Measurements from ENCODE around the gene MAPK14. TPM values are rescaled to one million over a fixed set of nuclear protein-coding genes. Genes with fewer than 3 reads are reported as not detected.
"Not testable (repeated sequence)": the region's sequence is repeated elsewhere in the genome, so short reads cannot be mapped to it uniquely, and the experiment has no call there.

MAPK14 gene
- total RNA-seq, 1 donor from 2014 or later, result 41.3 TPM

DNA sequence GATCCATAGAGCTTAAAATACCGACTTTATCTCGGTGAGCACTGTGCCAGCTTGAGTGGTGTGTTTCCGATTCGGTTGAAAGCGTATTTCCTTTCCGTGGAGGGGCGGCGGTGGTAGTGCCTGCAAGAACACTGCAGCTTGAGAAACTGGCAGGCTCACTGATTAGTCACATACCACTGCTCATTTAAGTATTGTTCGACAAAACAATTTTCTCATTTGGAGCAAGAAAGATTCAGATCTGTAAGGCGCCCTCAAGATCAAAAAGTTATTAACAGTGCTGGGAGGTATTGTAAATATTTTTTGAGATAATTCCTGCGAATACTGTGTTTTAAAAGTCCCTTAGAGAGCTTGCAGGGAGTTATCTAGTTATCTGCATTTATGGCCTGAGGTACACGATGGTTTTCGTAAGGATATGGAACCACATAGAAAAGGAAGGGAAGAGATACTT, 1.3 kb downstream of the MAPK14 start:
- H3K9me3 Mint-ChIP-seq (ENCODE audit: unreplicated experiment), result peaks cover 4% of the 10 kb centered on the region
- H3K4me3 ChIP-seq (ENCODE audit: insufficient read depth, low read depth, low read length), result peak overlapping the region; percentile 85
- peak overlapping the region; percentile 84 for H3K27ac Mint-ChIP-seq (ENCODE audit: unreplicated experiment)
- peaks cover 4% of the 10 kb centered on the region for H3K4me1 ChIP-seq (ENCODE audit: insufficient read depth, low read length)
- DNase-seq (ENCODE audit: low read depth), result peak; percentile 80
- H3K4me1 Mint-ChIP-seq (ENCODE audit: low read depth, unreplicated experiment), result peaks cover 36% of the 10 kb centered on the region
- H3K9ac ChIP-seq (ENCODE audit: low read length), result peak overlapping the region; percentile 90
- peak overlapping the region; percentile 97 for H3K4me3 Mint-ChIP-seq (ENCODE audit: unreplicated experiment)
- H2AFZ ChIP-seq (ENCODE audit: low read depth, low read length), result peak overlapping the region; percentile 91
- peak overlapping the region; percentile 95 for H3K4me2 ChIP-seq (ENCODE audit: low read length)
- H3K36me3 Mint-ChIP-seq (ENCODE audit: low read depth, unreplicated experiment), result peaks cover 2% of the 10 kb centered on the region
- FAIRE-seq, result peak; percentile 20
- no peak for TF ChIP-seq EZH2 (IDR thresholded peaks at IDR 0.05; ENCODE audit: insufficient read depth, low read length)
- TF ChIP-seq, protein P1, sequence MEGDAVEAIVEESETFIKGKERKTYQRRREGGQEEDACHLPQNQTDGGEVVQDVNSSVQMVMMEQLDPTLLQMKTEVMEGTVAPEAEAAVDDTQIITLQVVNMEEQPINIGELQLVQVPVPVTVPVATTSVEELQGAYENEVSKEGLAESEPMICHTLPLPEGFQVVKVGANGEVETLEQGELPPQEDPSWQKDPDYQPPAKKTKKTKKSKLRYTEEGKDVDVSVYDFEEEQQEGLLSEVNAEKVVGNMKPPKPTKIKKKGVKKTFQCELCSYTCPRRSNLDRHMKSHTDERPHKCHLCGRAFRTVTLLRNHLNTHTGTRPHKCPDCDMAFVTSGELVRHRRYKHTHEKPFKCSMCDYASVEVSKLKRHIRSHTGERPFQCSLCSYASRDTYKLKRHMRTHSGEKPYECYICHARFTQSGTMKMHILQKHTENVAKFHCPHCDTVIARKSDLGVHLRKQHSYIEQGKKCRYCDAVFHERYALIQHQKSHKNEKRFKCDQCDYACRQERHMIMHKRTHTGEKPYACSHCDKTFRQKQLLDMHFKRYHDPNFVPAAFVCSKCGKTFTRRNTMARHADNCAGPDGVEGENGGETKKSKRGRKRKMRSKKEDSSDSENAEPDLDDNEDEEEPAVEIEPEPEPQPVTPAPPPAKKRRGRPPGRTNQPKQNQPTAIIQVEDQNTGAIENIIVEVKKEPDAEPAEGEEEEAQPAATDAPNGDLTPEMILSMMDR (IDR thresholded peaks at IDR 0.05; ENCODE audit: insufficient read depth, low read depth, low read length), result no peak
- no peaks in the 10 kb centered on the region for H3K9me3 ChIP-seq (ENCODE audit: insufficient read depth, low read depth, low read length)
- no peaks in the 10 kb centered on the region for H3K36me3 ChIP-seq (ENCODE audit: insufficient read depth, low read length)
- peaks cover 45% of the 10 kb centered on the region for H4K20me1 ChIP-seq (ENCODE audit: insufficient read depth, low read length)
- H3K79me2 ChIP-seq (ENCODE audit: insufficient read depth, low read length), result peaks cover 63% of the 10 kb centered on the region
- peak overlapping the region; percentile 73 for H3K27ac ChIP-seq (ENCODE audit: low read depth, low read length)
- no peaks in the 10 kb centered on the region for H3K27me3 ChIP-seq (ENCODE audit: insufficient read depth, low read length)
- H3K27me3 Mint-ChIP-seq (ENCODE audit: low read depth, unreplicated experiment), result peaks cover 7% of the 10 kb centered on the region

DNA sequence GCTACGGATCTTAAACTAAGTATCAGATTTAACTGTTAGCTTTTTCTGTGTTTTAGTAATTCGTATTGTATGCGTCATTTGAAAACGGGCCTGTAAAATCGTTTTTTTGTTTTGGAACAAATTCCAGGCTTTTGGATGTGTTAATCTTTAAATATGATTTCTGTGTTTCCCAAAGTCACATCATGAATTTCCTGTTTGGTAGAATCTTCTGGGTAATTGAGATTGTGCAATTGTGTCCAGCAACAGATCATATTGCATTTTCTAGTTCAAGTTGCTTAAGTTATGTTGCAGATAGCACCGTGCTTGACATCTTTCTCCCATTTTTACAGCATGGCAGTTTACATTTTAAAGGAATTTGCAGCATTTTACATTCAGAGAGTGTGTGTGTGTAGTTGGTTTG, 1.9 kb downstream of the MAPK14 start:
- H3K4me2 ChIP-seq (ENCODE audit: low read length), result peak overlapping the region; percentile 95
- H3K27ac ChIP-seq (ENCODE audit: low read depth, low read length), result peak overlapping the region; percentile 73
- Mint-ChIP-seq H3K27ac (ENCODE audit: unreplicated experiment) (peak overlapping the region; percentile 1), H3K4me1 (ENCODE audit: low read depth, unreplicated experiment) (peaks cover 40% of the 10 kb centered on the region), H3K4me3 (ENCODE audit: unreplicated experiment) (peak overlapping the region; percentile 97), H3K36me3 (ENCODE audit: low read depth, unreplicated experiment) (peaks cover 2% of the 10 kb centered on the region), H3K9me3 (ENCODE audit: unreplicated experiment) (peaks cover 4% of the 10 kb centered on the region), H3K27me3 (ENCODE audit: low read depth, unreplicated experiment) (peaks cover 4% of the 10 kb centered on the region)
- H3K27me3 ChIP-seq (ENCODE audit: insufficient read depth, low read length), result no peaks in the 10 kb centered on the region
- peak overlapping the region; percentile 90 for H3K9ac ChIP-seq (ENCODE audit: low read length)
- H3K79me2 ChIP-seq (ENCODE audit: insufficient read depth, low read length), result peaks cover 68% of the 10 kb centered on the region
- H3K36me3 ChIP-seq (ENCODE audit: insufficient read depth, low read length), result no peaks in the 10 kb centered on the region
- peaks cover 51% of the 10 kb centered on the region for H4K20me1 ChIP-seq (ENCODE audit: insufficient read depth, low read length)
- FAIRE-seq, result no peak
- no peaks in the 10 kb centered on the region for H3K9me3 ChIP-seq (ENCODE audit: insufficient read depth, low read depth, low read length)
- DNase-seq (ENCODE audit: low read depth), result peak; percentile 51
- TF ChIP-seq, protein P1 (IDR thresholded peaks at IDR 0.05; ENCODE audit: insufficient read depth, low read depth, low read length), result no peak
- TF ChIP-seq EZH2 (IDR thresholded peaks at IDR 0.05; ENCODE audit: insufficient read depth, low read length), result no peak
- no peak overlapping the region for H2AFZ ChIP-seq (ENCODE audit: low read depth, low read length)
- H3K4me1 ChIP-seq (ENCODE audit: insufficient read depth, low read length), result peaks cover 4% of the 10 kb centered on the region
- peak overlapping the region; percentile 85 for H3K4me3 ChIP-seq (ENCODE audit: insufficient read depth, low read depth, low read length)

GRCh38 chr6:36032261-36032660, 4.7 kb downstream of the MAPK14 start:
- Histone ChIP-seq H3K27me3 (ENCODE audit: insufficient read depth, low read length) (no peaks in the 10 kb centered on the region), H3K4me3 (ENCODE audit: insufficient read depth, low read depth, low read length) (no peak overlapping the region), H3K36me3 (ENCODE audit: insufficient read depth, low read length) (no peaks in the 10 kb centered on the region), H2AFZ (ENCODE audit: low read depth, low read length) (no peak overlapping the region), H4K20me1 (ENCODE audit: insufficient read depth, low read length) (peaks cover 77% of the 10 kb centered on the region), H3K4me1 (ENCODE audit: insufficient read depth, low read length) (peaks cover 2% of the 10 kb centered on the region), H3K79me2 (ENCODE audit: insufficient read depth, low read length) (peaks cover 95% of the 10 kb centered on the region), H3K4me2 (ENCODE audit: low read length) (no peak overlapping the region), H3K9me3 (ENCODE audit: insufficient read depth, low read depth, low read length) (no peaks in the 10 kb centered on the region), H3K27ac (ENCODE audit: low read depth, low read length) (no peak overlapping the region), H3K9ac (ENCODE audit: low read length) (no peak overlapping the region)
- Mint-ChIP-seq H3K27me3 (ENCODE audit: low read depth, unreplicated experiment) (no peaks in the 10 kb centered on the region), H3K9me3 (ENCODE audit: unreplicated experiment) (no peaks in the 10 kb centered on the region), H3K27ac (ENCODE audit: unreplicated experiment) (no peak overlapping the region), H3K4me3 (ENCODE audit: unreplicated experiment) (peak overlapping the region; percentile 37), H3K36me3 (ENCODE audit: low read depth, unreplicated experiment) (peaks cover 2% of the 10 kb centered on the region), H3K4me1 (ENCODE audit: low read depth, unreplicated experiment) (peaks cover 26% of the 10 kb centered on the region)
- FAIRE-seq (no peak), DNase-seq (ENCODE audit: low read depth) (no peak)
- no peak for TF ChIP-seq EZH2 (IDR thresholded peaks at IDR 0.05; ENCODE audit: insufficient read depth, low read length)

GRCh38 chr6:36033144-36033543, 5.5 kb downstream of the MAPK14 start:
- DNase-seq (ENCODE audit: low read depth); H3K27me3 Mint-ChIP-seq (ENCODE audit: low read depth, unreplicated experiment); H3K4me1 ChIP-seq (ENCODE audit: insufficient read depth, low read length); H3K4me2 ChIP-seq (ENCODE audit: low read length); H3K27ac ChIP-seq (ENCODE audit: low read depth, low read length); H2AFZ ChIP-seq (ENCODE audit: low read depth, low read length); H3K9ac ChIP-seq (ENCODE audit: low read length); H3K4me3 Mint-ChIP-seq (ENCODE audit: unreplicated experiment); H3K27ac Mint-ChIP-seq (ENCODE audit: unreplicated experiment); FAIRE-seq; H3K36me3 ChIP-seq (ENCODE audit: insufficient read depth, low read length); H3K27me3 ChIP-seq (ENCODE audit: insufficient read depth, low read length); H3K9me3 Mint-ChIP-seq (ENCODE audit: unreplicated experiment); H3K36me3 Mint-ChIP-seq (ENCODE audit: low read depth, unreplicated experiment); H3K9me3 ChIP-seq (ENCODE audit: insufficient read depth, low read depth, low read length); H3K4me3 ChIP-seq (ENCODE audit: insufficient read depth, low read depth, low read length): not testable (repeated sequence)
- Histone ChIP-seq H3K79me2 (ENCODE audit: insufficient read depth, low read length) (peaks cover 99% of the 10 kb centered on the region), H4K20me1 (ENCODE audit: insufficient read depth, low read length) (peaks cover 86% of the 10 kb centered on the region)
- H3K4me1 Mint-ChIP-seq (ENCODE audit: low read depth, unreplicated experiment), result peaks cover 26% of the 10 kb centered on the region
